HepG2 (cell line): Measurements from ENCODE around the gene ZFP36L2. TPM values are rescaled to one million over a fixed set of nuclear protein-coding genes. Genes with fewer than 3 reads are reported as not detected.

Experiments used
- ATAC-seq: fragments of 200-7000 bp; cut with Tn5 transposase; 3 replicates; pipeline ENCODE4 v1.9.1; 2020; ENCODE audit warnings: mild to moderate bottlenecking, moderate library complexity
- BruUV-seq: library from RNA; stranded (reverse); fragments of 400-500 nt; replicated peaks from 2 replicates; lab custom pipeline; 2021; lab: Mats Ljungman, UMichigan
- CTCF ChIA-PET: fragments of 300-600 bp; formaldehyde crosslinking; extraction: SDS; loops from one replicate; lab custom pipeline; 2021; ENCODE audit warnings: low total read pairs, inconsistent platforms, low intra/inter-chr PET ratio; lab: Yijun Ruan, JAX
- POLR2A ChIA-PET: fragments of 350-600 bp; sonication (Branson Sonifier 250); formaldehyde crosslinking; loops from one replicate; lab custom pipeline; 2020; ENCODE audit warnings: antibody characterized with exemption, inconsistent platforms; lab: Yijun Ruan, JAX
- DNase-seq: peaks from one replicate; pipeline ENCODE4 v3.0.0-alpha.2; 2015; ENCODE audit warnings: low spot score
- FAIRE-seq: peaks from 3 replicates; lab custom pipeline; 2011; peaks lifted over from hg19 to GRCh38; lab: Jason Lieb, UNC
- H2AFZ ChIP-seq: one replicate; pipeline ENCODE4 v1.6.1; 2011; ENCODE audit warnings: low read length, inconsistent platforms
- H3K27ac ChIP-seq: fragments of 300-600 bp; 3 replicates; pipeline ENCODE4 v1.8.0; 2011; ENCODE audit warnings: mixed run types, mild to moderate bottlenecking, mixed read lengths, low read length, inconsistent platforms; ENCODE audit not compliant: insufficient read depth; ENCODE audit errors: extremely low read length
- H3K27me3 ChIP-seq, 2 experiments: fragments of 200-600 bp in 1 of 2; 2 replicates in 1 of 2; 3 replicates in 1 of 2; pipeline versions ENCODE4 v1.6.0 to v1.8.0; 2011; ENCODE audit warnings: low read length in 2 of 2, mild to moderate bottlenecking in 2 of 2, moderate library complexity in 2 of 2, inconsistent platforms in 1 of 2; ENCODE audit not compliant: insufficient read depth in 2 of 2, control insufficient read depth in 1 of 2
- H3K36me3 ChIP-seq, 2 experiments: fragments of 200-600 bp in 1 of 2; replicated peaks in 1 of 2; 2 replicates in 1 of 2; 3 replicates in 1 of 2; pipeline versions ENCODE4 v1.5.1 to v1.8.0; 2011; ENCODE audit warnings: low read length in 2 of 2, inconsistent platforms in 1 of 2; ENCODE audit not compliant: insufficient read depth in 2 of 2, control insufficient read depth in 1 of 2
- H3K4me1 ChIP-seq: 2 replicates; pipeline ENCODE4 v1.5.1; 2012; ENCODE audit warnings: low read length, inconsistent platforms; ENCODE audit not compliant: insufficient read depth
- H3K4me2 ChIP-seq: 2 replicates; pipeline ENCODE4 v1.6.0; 2011; ENCODE audit warnings: low read depth, low read length, inconsistent platforms
- H3K4me3 ChIP-seq, 3 experiments: fragments of 200-600 bp in 1 of 3; sonication (generic), shearing (Covaris generic) in 1 of 3; replicated peaks in 1 of 3; 2 replicates each; pipeline ENCODE4 v1.5.1; 2011 to 2016; ENCODE audit warnings: low read length in 3 of 3, inconsistent platforms in 2 of 3, low read depth in 2 of 3, mild to moderate bottlenecking in 2 of 3, control low read depth in 1 of 3, mixed read lengths in 1 of 3; ENCODE audit not compliant: insufficient read depth in 1 of 3
- H3K79me2 ChIP-seq: one replicate; pipeline ENCODE4 v1.6.1; 2011; ENCODE audit warnings: low read length, inconsistent platforms; ENCODE audit not compliant: insufficient read depth
- H3K9ac ChIP-seq: 2 replicates; pipeline ENCODE4 v1.6.0; 2011; ENCODE audit warnings: mild to moderate bottlenecking, low read depth, low read length, inconsistent platforms; ENCODE audit not compliant: insufficient read depth
- H3K9me3 ChIP-seq: 2 replicates; pipeline ENCODE4 v1.5.1; 2012; ENCODE audit warnings: mild to moderate bottlenecking, low read length
- H4K20me1 ChIP-seq: 2 replicates; pipeline ENCODE4 v1.6.0; 2011; ENCODE audit warnings: inconsistent platforms, mild to moderate bottlenecking, low read length, moderate library complexity; ENCODE audit not compliant: insufficient read depth
- NCOA1 ChIP-seq: sonication (generic); formaldehyde crosslinking; IDR thresholded peaks from 2 replicates; pipeline ENCODE4 v1.9.0; 2021; ENCODE audit warnings: missing genetic modification reagents
- POLR2AphosphoS2 ChIP-seq: IDR thresholded peaks from 2 replicates; pipeline ENCODE4 v1.6.1; 2011; ENCODE audit warnings: low read depth, low read length, improper control_type of control experiment
- POLR2AphosphoS5 ChIP-seq: IDR thresholded peaks from 2 replicates; pipeline ENCODE4 v1.6.1; 2012; ENCODE audit warnings: low read depth, low read length
- ZMYM3 ChIP-seq: sonication (generic); formaldehyde crosslinking; IDR thresholded peaks from 2 replicates; pipeline ENCODE4 v1.5.1; 2020; ENCODE audit warnings: mild to moderate bottlenecking, missing genetic modification reagents
- ZNF225 ChIP-seq: sonication (generic); formaldehyde crosslinking; IDR thresholded peaks from 2 replicates; pipeline ENCODE4 v1.4.0; 2020; ENCODE audit warnings: mild to moderate bottlenecking, missing genetic modification reagents
- ZNF329 ChIP-seq: sonication (generic); formaldehyde crosslinking; IDR thresholded peaks from 2 replicates; pipeline ENCODE4 v1.9.0; 2021; ENCODE audit warnings: low read depth, mild to moderate bottlenecking, missing genetic modification reagents
- ZNF775 ChIP-seq: sonication (generic); formaldehyde crosslinking; IDR thresholded peaks from 2 replicates; pipeline ENCODE4 v1.4.0; 2020; ENCODE audit warnings: missing genetic modification reagents, mild to moderate bottlenecking, moderate library complexity, borderline replicate concordance
- WGBS: methylation state at CpG from one replicate; pipeline ENCODE4 v1.1.6; 2017; ENCODE audit warnings: low lambda C conversion rate; 5-methylcytosine and 5-hydroxymethylcytosine counted together
- in situ Hi-C: cut with HindIII; loops from 2 replicates; pipeline ENCODE4 v1.10.0; 2017; ENCODE audit warnings: low pct_unique_long_range_greater_than_20kb; ENCODE audit not compliant: extremely low pct_ligation_motif_present
- intact Hi-C: fragments of 100-400 bp; cut with micrococcal nuclease; formaldehyde crosslinking; loops from one replicate; pipeline ENCODE4 v1.10.0; 2022; ENCODE audit not compliant: unreplicated experiment
- polyA plus RNA-seq, 8 experiments: library from polyadenylated mRNA; depleted of rRNA in 3 of 8; stranded (reverse) in 7 of 8; unstranded in 1 of 8; fragments of >200 nt; fragmentation: Illumina TruSeq in 4 of 8; extraction: Trizol in 4 of 8; gene quantifications; 2 replicates each; pipeline versions ENCODE4 v1.2.1 to v1.2.3, GENCODE V29; 2011 to 2016; ENCODE audit warnings: low read depth in 4 of 8, missing spikeins in 1 of 8, mixed read lengths in 1 of 8; ENCODE audit not compliant: insufficient read depth in 1 of 8
- total RNA-seq, 5 experiments: library from RNA; depleted of rRNA; stranded (reverse); fragments of >200 nt; fragmentation: Illumina TruSeq; extraction: Trizol; gene quantifications; 2 replicates each; pipeline ENCODE4 v1.2.3, GENCODE V29; 2016; ENCODE audit warnings: low read depth in 1 of 5
- TF ChIP-seq, protein P1 (sequence below): sonication (generic); formaldehyde crosslinking; IDR thresholded peaks from 2 replicates; pipeline ENCODE4 v1.5.1; 2020; ENCODE audit warnings: missing genetic modification reagents, mild to moderate bottlenecking, borderline replicate concordance
- TF ChIP-seq, protein P2 (sequence below): sonication (generic); formaldehyde crosslinking; IDR thresholded peaks from 2 replicates; pipeline ENCODE4 v1.4.0; 2020; ENCODE audit warnings: mild to moderate bottlenecking, missing genetic modification reagents, borderline replicate concordance
- TF ChIP-seq, protein P3 (sequence below): fragments of 450-650 bp; IDR thresholded peaks from 2 replicates; pipeline ENCODE4 v1.6.1; 2017; ENCODE audit warnings: mild to moderate bottlenecking

Gene ZFP36L2
- total and polyA plus RNA-seq, 2 of the 13 experiments (the other 11 are each of a cell fraction or from before 2014, with no cell fraction given) = 11.2 to 21.8 TPM

- CTCF ChIA-PET = no interaction called here
- no peaks in the 10 kb centered on the region for H3K9me3 ChIP-seq
- peak overlapping the region; percentile 66 for H3K4me2 ChIP-seq
- intact Hi-C loops (no loop called here), in situ Hi-C loops (no loop called here)
- no peaks in the 10 kb centered on the region for H3K79me2 ChIP-seq
- H3K27ac ChIP-seq = peak overlapping the region; percentile 65
- FAIRE-seq = no peak
- H3K27me3 ChIP-seq = no peaks in the 10 kb centered on the region
- no peak overlapping the region for H2AFZ ChIP-seq
- H4K20me1 ChIP-seq = no peaks in the 10 kb centered on the region
- H3K9ac ChIP-seq = peak overlapping the region; percentile 66
- no TSS peak for BruUV-seq
- DNase-seq = no peak
- H3K4me1 ChIP-seq = peaks cover 81% of the 10 kb centered on the region
- ATAC-seq = no peak
- H3K36me3 ChIP-seq = no peaks in the 10 kb centered on the region
- TF ChIP-seq ZMYM3 (CRISPR knock-in tag) (no peak), ZNF775 (CRISPR knock-in tag) (no peak), POLR2AphosphoS5 (no peak), ZNF329 (CRISPR knock-in tag) (no peak), ZNF225 (0 out of 2 replicates have a peak, but pooled peaks have one; percentile 44), NCOA1 (CRISPR knock-in tag) (no peak), POLR2AphosphoS2 (no peak)
- TF ChIP-seq, protein P1, sequence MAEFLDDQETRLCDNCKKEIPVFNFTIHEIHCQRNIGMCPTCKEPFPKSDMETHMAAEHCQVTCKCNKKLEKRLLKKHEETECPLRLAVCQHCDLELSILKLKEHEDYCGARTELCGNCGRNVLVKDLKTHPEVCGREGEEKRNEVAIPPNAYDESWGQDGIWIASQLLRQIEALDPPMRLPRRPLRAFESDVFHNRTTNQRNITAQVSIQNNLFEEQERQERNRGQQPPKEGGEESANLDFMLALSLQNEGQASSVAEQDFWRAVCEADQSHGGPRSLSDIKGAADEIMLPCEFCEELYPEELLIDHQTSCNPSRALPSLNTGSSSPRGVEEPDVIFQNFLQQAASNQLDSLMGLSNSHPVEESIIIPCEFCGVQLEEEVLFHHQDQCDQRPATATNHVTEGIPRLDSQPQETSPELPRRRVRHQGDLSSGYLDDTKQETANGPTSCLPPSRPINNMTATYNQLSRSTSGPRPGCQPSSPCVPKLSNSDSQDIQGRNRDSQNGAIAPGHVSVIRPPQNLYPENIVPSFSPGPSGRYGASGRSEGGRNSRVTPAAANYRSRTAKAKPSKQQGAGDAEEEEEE (CRISPR knock-in tag) = no peak
- TF ChIP-seq, protein P2, sequence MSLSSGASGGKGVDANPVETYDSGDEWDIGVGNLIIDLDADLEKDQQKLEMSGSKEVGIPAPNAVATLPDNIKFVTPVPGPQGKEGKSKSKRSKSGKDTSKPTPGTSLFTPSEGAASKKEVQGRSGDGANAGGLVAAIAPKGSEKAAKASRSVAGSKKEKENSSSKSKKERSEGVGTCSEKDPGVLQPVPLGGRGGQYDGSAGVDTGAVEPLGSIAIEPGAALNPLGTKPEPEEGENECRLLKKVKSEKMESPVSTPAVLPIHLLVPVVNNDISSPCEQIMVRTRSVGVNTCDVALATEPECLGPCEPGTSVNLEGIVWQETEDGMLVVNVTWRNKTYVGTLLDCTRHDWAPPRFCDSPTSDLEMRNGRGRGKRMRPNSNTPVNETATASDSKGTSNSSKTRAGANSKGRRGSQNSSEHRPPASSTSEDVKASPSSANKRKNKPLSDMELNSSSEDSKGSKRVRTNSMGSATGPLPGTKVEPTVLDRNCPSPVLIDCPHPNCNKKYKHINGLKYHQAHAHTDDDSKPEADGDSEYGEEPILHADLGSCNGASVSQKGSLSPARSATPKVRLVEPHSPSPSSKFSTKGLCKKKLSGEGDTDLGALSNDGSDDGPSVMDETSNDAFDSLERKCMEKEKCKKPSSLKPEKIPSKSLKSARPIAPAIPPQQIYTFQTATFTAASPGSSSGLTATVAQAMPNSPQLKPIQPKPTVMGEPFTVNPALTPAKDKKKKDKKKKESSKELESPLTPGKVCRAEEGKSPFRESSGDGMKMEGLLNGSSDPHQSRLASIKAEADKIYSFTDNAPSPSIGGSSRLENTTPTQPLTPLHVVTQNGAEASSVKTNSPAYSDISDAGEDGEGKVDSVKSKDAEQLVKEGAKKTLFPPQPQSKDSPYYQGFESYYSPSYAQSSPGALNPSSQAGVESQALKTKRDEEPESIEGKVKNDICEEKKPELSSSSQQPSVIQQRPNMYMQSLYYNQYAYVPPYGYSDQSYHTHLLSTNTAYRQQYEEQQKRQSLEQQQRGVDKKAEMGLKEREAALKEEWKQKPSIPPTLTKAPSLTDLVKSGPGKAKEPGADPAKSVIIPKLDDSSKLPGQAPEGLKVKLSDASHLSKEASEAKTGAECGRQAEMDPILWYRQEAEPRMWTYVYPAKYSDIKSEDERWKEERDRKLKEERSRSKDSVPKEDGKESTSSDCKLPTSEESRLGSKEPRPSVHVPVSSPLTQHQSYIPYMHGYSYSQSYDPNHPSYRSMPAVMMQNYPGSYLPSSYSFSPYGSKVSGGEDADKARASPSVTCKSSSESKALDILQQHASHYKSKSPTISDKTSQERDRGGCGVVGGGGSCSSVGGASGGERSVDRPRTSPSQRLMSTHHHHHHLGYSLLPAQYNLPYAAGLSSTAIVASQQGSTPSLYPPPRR (CRISPR knock-in tag) = peak; percentile 6; the same call in 1 of the 2 replicates
- TF ChIP-seq, protein P3, sequence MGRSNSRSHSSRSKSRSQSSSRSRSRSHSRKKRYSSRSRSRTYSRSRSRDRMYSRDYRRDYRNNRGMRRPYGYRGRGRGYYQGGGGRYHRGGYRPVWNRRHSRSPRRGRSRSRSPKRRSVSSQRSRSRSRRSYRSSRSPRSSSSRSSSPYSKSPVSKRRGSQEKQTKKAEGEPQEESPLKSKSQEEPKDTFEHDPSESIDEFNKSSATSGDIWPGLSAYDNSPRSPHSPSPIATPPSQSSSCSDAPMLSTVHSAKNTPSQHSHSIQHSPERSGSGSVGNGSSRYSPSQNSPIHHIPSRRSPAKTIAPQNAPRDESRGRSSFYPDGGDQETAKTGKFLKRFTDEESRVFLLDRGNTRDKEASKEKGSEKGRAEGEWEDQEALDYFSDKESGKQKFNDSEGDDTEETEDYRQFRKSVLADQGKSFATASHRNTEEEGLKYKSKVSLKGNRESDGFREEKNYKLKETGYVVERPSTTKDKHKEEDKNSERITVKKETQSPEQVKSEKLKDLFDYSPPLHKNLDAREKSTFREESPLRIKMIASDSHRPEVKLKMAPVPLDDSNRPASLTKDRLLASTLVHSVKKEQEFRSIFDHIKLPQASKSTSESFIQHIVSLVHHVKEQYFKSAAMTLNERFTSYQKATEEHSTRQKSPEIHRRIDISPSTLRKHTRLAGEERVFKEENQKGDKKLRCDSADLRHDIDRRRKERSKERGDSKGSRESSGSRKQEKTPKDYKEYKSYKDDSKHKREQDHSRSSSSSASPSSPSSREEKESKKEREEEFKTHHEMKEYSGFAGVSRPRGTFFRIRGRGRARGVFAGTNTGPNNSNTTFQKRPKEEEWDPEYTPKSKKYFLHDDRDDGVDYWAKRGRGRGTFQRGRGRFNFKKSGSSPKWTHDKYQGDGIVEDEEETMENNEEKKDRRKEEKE = no peak
- POLR2A ChIA-PET = interaction anchor here (0.8 to 4.4 kb wide), 7 partner anchors 8 to 211 kb away, joined by 3 to 28 read pairs (median 4); no protein-coding TSS in a partner anchor
- H3K4me3 ChIP-seq = no peak overlapping the region
- WGBS = 87% methylated on average over 6 of the region's 6 CpGs
These were observed 40.1 kb downstream of the ZFP36L2 start for GRCh38 chr2:43186321-43186678.
